Astrocyte of the spinal cord (primary cell): Measurements from ENCODE around the gene FRMD4A.

Source experiments
- DNase-seq: peaks from one replicate; pipeline ENCODE4 v3.0.0; 2011; ENCODE audit warnings: low read depth, low spot score
- H3K4me3 ChIP-seq: 2 replicates; pipeline ENCODE4 v1.5.1; 2011; ENCODE audit warnings: low read depth, mild to moderate bottlenecking, low read length, moderate library complexity
- CTCF ChIP-seq: IDR thresholded peaks from 2 replicates; pipeline ENCODE4 v1.5.1; 2012; ENCODE audit warnings: low read depth, mild to moderate bottlenecking, low read length, inconsistent platforms
- in situ Hi-C: cut with HindIII; loops from 2 replicates; pipeline ENCODE4 v1.10.0; 2017; ENCODE audit warnings: low sequenced_read_pairs

Gene FRMD4A

GRCh38 chr10:13683017-13683416, 647.7 kb downstream of the FRMD4A start:
- no peak for DNase-seq
- no peak for TF ChIP-seq CTCF
- in situ Hi-C loops: no loop called here
- H3K4me3 ChIP-seq: no peak overlapping the region

DNA sequence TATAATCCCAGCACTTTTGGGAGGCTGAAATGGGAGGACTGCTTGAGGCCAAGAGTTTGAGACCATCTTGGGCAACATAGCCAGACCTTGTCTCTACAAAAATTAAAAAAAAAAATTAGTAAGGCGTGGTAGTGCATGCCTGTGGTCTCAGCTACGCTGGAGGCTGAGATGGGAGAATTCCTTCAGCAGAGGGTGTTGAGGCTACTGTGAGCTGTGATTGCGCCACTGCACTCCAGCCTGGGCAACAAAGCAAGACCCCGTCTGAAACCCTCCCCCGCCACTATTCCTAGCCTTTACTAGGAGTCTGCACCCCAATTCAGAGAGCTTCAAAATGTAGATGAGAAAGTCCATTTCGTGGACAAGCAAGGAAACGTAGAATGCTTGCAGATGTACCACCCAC, 648.8 kb downstream of the FRMD4A start:
- DNase-seq: no peak
- TF ChIP-seq CTCF: no peak
- H3K4me3 ChIP-seq: no peak overlapping the region
- in situ Hi-C loops: no loop called here

GRCh38 chr10:13681528-13681927, 649.2 kb downstream of the FRMD4A start:
- TF ChIP-seq CTCF: no peak
- no peak for DNase-seq
- H3K4me3 ChIP-seq: no peak overlapping the region
- in situ Hi-C loops: no loop called here

DNA sequence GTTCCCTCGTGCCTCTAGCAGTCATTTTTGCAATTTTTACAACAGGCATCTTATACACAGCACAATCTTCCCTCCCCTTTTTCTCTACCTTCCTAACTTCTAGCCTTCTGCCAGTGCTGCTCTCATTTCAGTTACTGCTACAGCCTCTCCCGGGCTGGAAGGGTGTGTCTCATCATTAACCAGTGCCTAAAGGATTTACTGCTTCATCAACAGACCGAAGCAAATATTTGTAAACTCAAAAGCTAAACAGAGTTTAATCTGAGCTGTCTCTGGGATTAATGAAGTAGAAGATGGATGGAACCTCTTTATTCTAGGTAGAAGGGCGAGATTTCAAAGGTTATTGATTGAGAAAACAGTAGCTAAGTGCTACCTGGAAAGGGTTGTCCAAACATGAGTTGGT, 649.6 kb downstream of the FRMD4A start:
- in situ Hi-C loops: no loop called here
- TF ChIP-seq CTCF: no peak
- no peak overlapping the region for H3K4me3 ChIP-seq

GRCh38 chr10:13678101-13678843, 652.5 kb downstream of the FRMD4A start:
- DNase-seq: no peak
- in situ Hi-C loops: no loop called here
- no peak overlapping the region for H3K4me3 ChIP-seq
- TF ChIP-seq CTCF: no peak

More for the DNA sequence above, 649.6 kb downstream of the FRMD4A start:
- DNase-seq: no peak

DNA sequence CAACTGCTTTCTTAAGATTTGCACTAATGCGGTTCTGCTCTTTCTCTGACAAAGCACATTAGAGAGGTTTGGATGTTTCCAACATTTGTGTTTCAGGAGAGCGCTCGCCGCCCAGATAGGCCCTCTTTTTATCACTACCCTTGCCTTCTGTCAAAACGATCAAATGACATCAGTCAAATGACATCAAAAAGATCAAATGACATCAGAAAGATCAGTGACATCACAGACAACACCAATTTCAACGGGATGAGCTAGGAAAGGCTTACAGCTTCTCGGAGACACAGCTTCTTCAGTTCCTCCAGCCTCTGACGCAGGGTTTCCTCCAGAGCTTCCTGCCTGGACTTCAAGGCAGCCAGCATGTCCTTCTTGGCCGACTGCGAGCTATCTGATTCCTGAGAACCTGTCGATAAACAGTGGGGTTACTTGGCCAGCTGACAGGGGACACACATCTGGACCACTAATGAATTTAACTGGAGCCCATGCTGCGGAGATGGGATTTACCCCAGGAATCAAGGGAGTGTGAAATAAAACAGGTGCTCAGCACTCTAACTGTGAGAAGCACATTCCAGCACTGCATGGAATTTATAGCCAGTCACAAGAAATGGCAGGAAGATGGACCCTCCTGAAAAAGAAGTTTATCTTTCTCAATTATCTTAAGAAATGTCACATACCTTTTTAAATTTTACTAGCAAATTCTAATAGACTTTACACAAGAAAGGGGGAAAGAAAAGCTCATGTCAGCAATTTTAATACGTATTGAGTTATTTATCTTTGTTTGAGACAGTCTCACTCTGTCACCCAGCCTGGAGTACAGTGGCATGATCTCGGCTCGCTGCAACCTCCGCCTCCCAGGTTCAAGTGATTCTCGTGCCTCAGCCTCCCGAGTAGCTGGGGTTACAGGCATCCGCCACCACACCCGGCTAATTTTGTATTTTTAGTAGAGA, 655.8 kb downstream of the FRMD4A start:
- in situ Hi-C loops: no loop called here
- TF ChIP-seq CTCF: no peak
- H3K4me3 ChIP-seq: no peak overlapping the region
- DNase-seq: no peak
